Measurements from ENCODE around the gene CRABP2. TPM values are rescaled to one million over a fixed set of nuclear protein-coding genes. Genes with fewer than 3 reads are reported as not detected.

The CRABP2 gene
- total and polyA plus RNA-seq, 2 of the 13 experiments (the other 11 are each of a cell fraction or from before 2014, with no cell fraction given) = 0.40 to 0.60 TPM

DNA sequence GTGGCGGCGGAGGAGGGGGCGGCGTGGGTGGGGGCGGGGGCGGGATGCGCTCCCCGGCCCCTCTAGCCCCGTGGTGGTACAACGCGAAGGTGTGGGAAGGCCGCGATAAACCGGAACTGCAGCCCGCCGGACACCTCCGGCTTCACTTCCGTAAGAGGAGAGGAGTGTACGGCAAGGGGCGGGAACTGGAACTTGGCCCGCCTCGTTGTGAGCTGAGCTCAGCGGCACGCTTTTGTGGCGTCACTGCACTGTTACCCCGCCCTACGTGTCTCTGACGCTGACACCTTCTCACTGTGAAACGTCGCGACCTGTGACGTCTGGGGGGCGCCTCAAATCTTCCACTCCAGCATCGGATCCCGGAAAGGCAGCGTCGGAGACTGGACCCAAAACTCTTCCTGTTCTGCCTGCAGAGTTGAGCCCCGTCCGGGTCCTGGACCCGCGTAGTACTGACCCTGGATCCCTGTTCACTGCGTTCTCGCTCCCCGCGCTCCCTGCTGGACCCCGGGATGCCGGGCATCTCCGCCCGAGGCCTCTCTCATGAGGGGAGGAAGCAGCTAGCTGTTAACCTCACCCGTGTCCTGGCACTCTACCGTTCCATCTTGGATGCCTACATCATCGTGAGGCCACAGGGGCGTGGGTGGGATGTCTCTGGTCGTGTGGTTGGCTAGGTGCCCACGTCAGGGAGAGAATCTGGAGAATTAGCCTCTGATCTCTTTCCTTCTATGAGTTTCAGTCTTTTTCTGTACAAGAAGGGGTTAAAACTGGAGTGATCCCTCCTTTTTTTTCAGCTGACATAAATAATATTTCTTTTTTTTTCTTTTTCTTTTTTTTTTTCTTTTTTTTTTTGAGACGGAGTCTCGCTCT lies 23.4 kb upstream of the CRABP2 start, which contains the start of gene ISG20L2 (continued):
- TF ChIP-seq, protein P1, sequence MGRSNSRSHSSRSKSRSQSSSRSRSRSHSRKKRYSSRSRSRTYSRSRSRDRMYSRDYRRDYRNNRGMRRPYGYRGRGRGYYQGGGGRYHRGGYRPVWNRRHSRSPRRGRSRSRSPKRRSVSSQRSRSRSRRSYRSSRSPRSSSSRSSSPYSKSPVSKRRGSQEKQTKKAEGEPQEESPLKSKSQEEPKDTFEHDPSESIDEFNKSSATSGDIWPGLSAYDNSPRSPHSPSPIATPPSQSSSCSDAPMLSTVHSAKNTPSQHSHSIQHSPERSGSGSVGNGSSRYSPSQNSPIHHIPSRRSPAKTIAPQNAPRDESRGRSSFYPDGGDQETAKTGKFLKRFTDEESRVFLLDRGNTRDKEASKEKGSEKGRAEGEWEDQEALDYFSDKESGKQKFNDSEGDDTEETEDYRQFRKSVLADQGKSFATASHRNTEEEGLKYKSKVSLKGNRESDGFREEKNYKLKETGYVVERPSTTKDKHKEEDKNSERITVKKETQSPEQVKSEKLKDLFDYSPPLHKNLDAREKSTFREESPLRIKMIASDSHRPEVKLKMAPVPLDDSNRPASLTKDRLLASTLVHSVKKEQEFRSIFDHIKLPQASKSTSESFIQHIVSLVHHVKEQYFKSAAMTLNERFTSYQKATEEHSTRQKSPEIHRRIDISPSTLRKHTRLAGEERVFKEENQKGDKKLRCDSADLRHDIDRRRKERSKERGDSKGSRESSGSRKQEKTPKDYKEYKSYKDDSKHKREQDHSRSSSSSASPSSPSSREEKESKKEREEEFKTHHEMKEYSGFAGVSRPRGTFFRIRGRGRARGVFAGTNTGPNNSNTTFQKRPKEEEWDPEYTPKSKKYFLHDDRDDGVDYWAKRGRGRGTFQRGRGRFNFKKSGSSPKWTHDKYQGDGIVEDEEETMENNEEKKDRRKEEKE (IDR thresholded peaks at IDR 0.05) = no peak
- TF ChIP-seq, protein P2, sequence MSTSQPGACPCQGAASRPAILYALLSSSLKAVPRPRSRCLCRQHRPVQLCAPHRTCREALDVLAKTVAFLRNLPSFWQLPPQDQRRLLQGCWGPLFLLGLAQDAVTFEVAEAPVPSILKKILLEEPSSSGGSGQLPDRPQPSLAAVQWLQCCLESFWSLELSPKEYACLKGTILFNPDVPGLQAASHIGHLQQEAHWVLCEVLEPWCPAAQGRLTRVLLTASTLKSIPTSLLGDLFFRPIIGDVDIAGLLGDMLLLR (CRISPR knock-in tag; IDR thresholded peaks at IDR 0.05) = no peak; the same call in 1 of the 2 replicates
- TF ChIP-seq ZNF264 (CRISPR knock-in tag; IDR thresholded peaks at IDR 0.05) (no peak), TP53 (CRISPR knock-in tag; conservative IDR thresholded peaks at IDR 0.05) (0 out of 2 replicates have a peak, but pooled peaks have one; percentile 28), ZNF33A (CRISPR knock-in tag; IDR thresholded peaks at IDR 0.05; ENCODE audit: borderline replicate concordance) (no peak), ZC3H13 (CRISPR knock-in tag; IDR thresholded peaks at IDR 0.05) (0 out of 2 replicates have a peak, but pooled peaks have one; percentile 48), ZSCAN31 (CRISPR knock-in tag; IDR thresholded peaks at IDR 0.05; ENCODE audit: low read depth) (no peak), SALL2 (CRISPR knock-in tag; IDR thresholded peaks at IDR 0.05) (no peak), STAG1 (CRISPR knock-in tag; IDR thresholded peaks at IDR 0.05) (no peak), PHF20 (CRISPR knock-in tag; IDR thresholded peaks at IDR 0.05) (peak; percentile 86), HNRNPH1 (optimal IDR thresholded peaks at IDR 0.05; ENCODE audit: low read depth, low read length) (no peak), ZNF619 (CRISPR knock-in tag; IDR thresholded peaks at IDR 0.05) (no peak), KAT7 (CRISPR knock-in tag; IDR thresholded peaks at IDR 0.05; ENCODE audit: borderline replicate concordance) (no peak), ZNF337 (CRISPR knock-in tag; IDR thresholded peaks at IDR 0.05; ENCODE audit: borderline replicate concordance, low read depth) (no peak), MLLT10 (CRISPR knock-in tag; IDR thresholded peaks at IDR 0.05) (no peak), JDP2 (CRISPR knock-in tag; IDR thresholded peaks at IDR 0.05; ENCODE audit: borderline replicate concordance) (no peak), CEBPG (CRISPR knock-in tag; IDR thresholded peaks at IDR 0.05) (0 out of 2 replicates have a peak, but pooled peaks have one; percentile 13), NFYB (CRISPR knock-in tag; IDR thresholded peaks at IDR 0.05) (peak; percentile 38; the same call in 1 of the 2 replicates)
- TF ChIP-seq, protein P3, sequence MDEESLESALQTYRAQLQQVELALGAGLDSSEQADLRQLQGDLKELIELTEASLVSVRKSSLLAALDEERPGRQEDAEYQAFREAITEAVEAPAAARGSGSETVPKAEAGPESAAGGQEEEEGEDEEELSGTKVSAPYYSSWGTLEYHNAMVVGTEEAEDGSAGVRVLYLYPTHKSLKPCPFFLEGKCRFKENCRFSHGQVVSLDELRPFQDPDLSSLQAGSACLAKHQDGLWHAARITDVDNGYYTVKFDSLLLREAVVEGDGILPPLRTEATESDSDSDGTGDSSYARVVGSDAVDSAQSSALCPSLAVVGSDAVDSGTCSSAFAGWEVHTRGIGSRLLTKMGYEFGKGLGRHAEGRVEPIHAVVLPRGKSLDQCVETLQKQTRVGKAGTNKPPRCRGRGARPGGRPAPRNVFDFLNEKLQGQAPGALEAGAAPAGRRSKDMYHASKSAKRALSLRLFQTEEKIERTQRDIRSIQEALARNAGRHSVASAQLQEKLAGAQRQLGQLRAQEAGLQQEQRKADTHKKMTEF (CRISPR knock-in tag; IDR thresholded peaks at IDR 0.05) = peak; percentile 53; the same call in 1 of the 2 replicates
- TF ChIP-seq, protein P4, sequence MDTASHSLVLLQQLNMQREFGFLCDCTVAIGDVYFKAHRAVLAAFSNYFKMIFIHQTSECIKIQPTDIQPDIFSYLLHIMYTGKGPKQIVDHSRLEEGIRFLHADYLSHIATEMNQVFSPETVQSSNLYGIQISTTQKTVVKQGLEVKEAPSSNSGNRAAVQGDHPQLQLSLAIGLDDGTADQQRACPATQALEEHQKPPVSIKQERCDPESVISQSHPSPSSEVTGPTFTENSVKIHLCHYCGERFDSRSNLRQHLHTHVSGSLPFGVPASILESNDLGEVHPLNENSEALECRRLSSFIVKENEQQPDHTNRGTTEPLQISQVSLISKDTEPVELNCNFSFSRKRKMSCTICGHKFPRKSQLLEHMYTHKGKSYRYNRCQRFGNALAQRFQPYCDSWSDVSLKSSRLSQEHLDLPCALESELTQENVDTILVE (CRISPR knock-in tag; IDR thresholded peaks at IDR 0.05) = 0 out of 2 replicates have a peak, but pooled peaks have one; percentile 28
- TF ChIP-seq, protein P5, sequence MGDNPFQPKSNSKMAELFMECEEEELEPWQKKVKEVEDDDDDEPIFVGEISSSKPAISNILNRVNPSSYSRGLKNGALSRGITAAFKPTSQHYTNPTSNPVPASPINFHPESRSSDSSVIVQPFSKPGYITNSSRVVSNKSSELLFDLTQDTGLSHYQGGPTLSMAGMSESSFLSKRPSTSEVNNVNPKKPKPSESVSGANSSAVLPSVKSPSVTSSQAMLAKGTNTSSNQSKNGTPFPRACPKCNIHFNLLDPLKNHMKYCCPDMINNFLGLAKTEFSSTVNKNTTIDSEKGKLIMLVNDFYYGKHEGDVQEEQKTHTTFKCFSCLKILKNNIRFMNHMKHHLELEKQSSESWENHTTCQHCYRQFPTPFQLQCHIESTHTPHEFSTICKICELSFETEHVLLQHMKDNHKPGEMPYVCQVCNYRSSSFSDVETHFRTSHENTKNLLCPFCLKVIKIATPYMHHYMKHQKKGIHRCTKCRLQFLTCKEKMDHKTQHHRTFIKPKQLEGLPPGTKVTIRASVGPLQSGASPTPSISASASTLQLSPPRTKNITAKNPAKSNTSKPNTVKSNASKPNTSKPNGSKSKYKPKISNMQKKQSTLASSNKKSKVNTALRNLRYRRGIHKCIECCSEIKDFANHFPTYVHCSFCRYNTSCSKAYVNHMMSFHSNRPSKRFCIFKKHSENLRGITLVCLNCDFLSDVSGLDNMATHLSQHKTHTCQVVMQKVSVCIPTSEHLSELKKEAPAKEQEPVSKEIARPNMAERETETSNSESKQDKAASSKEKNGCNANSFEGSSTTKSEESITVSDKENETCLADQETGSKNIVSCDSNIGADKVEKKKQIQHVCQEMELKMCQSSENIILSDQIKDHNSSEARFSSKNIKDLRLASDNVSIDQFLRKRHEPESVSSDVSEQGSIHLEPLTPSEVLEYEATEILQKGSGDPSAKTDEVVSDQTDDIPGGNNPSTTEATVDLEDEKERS (CRISPR knock-in tag; IDR thresholded peaks at IDR 0.05) = 0 out of 2 replicates have a peak, but pooled peaks have one; percentile 39
